HG03439 (cell line): ENCODE measurements around the gene OS9.
"Not testable (repeated sequence)": the region's sequence is repeated elsewhere in the genome, so short reads cannot be mapped to it uniquely, and the experiment has no call there.

Experiments used
- ATAC-seq: cut with Tn5 transposase; IDR thresholded peaks from one replicate; pipeline ENCODE4 v1.9.1; 2021; ENCODE audit warnings: mild to moderate bottlenecking, moderate library complexity; ENCODE audit not compliant: unreplicated experiment

Gene OS9

GRCh38 chr12:57721846-57722608 lies 28.1 kb downstream of the OS9 start:
- not testable (repeated sequence) for ATAC-seq

- no peak for ATAC-seq
Observed at GRCh38 chr12:57722716-57723629, 29.0 kb downstream of the OS9 start.

GRCh38 chr12:57723630-57723962 lies 29.7 kb downstream of the OS9 start:
- ATAC-seq = no peak

- ATAC-seq = no peak
Observed at GRCh38 chr12:57724003-57724935, 30.3 kb downstream of the OS9 start.

GRCh38 chr12:57724936-57725740 lies 31.2 kb downstream of the OS9 start:
- no peak for ATAC-seq

GRCh38 chr12:57725851-57726150 lies 31.9 kb downstream of the OS9 start:
- ATAC-seq = no peak

- no peak for ATAC-seq
Observed at GRCh38 chr12:57726151-57726883, 32.4 kb downstream of the OS9 start.

GRCh38 chr12:57726884-57727757 lies 33.2 kb downstream of the OS9 start:
- ATAC-seq = no peak

- no peak for ATAC-seq
Observed at GRCh38 chr12:57727758-57728395, 33.9 kb downstream of the OS9 start.

- no peak for ATAC-seq
Observed at GRCh38 chr12:57729321-57729844, 35.5 kb downstream of the OS9 start.

- no peak for ATAC-seq
Observed at GRCh38 chr12:57730336-57731067, 36.6 kb downstream of the OS9 start.

- no peak for ATAC-seq
Observed at GRCh38 chr12:57731411-57732080, 37.6 kb downstream of the OS9 start.

GRCh38 chr12:57732270-57732669 lies 38.3 kb downstream of the OS9 start:
- ATAC-seq = no peak

GRCh38 chr12:57732726-57733593 lies 39.0 kb downstream of the OS9 start:
- no peak for ATAC-seq

- ATAC-seq = no peak
Observed at GRCh38 chr12:57733928-57734327, 40.0 kb downstream of the OS9 start.

- ATAC-seq = no peak
Observed at GRCh38 chr12:57734591-57734990, 40.7 kb downstream of the OS9 start.
